GM19193 (cell line): ENCODE measurements around the gene PRC1.
A peak's percentile ranks its signal among the peaks of the same experiment; 100 is the strongest.

Experiments used
- POLR2A ChIP-seq: IDR thresholded peaks from 4 replicates; pipeline ENCODE4 v1.6.1; 2011; ENCODE audit not compliant: insufficient read depth, insufficient read length; ENCODE audit errors: extremely low read depth

PRC1 gene

DNA sequence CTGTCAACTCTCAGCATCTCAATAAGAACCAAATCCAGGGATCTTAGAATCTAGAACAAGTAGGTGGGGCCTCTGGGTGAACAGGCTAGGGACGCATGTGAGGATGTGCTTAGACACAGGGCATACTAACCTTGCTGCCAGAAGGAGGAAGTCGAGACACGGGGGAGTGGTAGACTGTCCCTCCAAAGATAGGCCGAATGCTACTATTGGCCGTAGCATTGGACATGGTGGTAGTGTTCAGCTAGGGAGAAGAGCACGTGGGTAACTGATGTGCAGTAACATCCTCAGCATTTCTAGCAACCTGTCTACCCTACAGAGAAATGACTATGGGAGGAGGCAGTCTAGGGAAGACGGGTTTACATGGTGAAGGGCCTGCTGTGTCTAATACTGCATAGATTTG lies 24.1 kb downstream of the PRC1 start:
- TF ChIP-seq POLR2A: no peak

DNA sequence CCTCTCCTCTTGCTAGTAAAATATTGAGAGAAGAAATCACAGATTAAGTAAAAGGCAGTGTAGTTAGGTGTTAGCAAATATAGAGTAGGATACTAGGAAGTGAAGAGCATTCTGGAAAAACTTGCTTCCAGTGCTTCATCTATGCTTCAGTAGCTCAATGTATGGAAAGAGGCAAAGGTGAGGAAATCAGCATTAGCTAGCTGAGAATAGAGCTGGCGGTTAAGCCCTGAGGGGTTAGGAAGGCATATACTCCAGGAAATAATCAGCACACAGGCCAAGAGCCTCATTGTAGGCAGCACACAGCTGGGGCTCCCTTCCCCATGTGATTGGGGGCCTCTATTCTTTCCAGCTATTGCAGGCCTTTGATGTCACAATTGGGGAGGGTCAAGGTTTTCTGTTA lies 25.9 kb downstream of the PRC1 start:
- TF ChIP-seq POLR2A: no peak

- TF ChIP-seq POLR2A: no peak
Observed at GRCh38 chr15:90967206-90967605, 27.1 kb downstream of the PRC1 start.

- TF ChIP-seq POLR2A: no peak
Observed at GRCh38 chr15:90966262-90966661, 28.1 kb downstream of the PRC1 start.

DNA sequence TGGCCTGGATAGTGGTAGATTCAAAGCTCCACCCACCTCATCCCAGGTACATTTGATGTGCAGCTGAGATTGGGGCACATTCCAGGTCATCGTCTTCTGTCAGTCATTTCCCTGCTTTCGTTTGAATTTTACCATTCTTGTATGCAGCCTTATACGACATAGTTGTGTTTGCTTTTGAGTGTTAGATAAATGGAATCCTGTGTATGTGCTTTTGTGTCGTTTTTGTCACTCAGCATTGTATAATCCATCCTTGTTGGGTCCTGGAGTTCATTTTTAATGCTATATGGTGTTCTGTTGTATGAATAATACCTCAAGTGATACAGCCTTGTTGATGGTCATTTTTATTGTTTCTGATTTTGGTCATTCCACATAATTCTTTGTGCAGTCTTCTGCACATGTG lies 32.3 kb downstream of the PRC1 start:
- TF ChIP-seq POLR2A: no peak

- no peak for TF ChIP-seq POLR2A
Observed at GRCh38 chr15:90960298-90961091, 33.8 kb downstream of the PRC1 start.

DNA sequence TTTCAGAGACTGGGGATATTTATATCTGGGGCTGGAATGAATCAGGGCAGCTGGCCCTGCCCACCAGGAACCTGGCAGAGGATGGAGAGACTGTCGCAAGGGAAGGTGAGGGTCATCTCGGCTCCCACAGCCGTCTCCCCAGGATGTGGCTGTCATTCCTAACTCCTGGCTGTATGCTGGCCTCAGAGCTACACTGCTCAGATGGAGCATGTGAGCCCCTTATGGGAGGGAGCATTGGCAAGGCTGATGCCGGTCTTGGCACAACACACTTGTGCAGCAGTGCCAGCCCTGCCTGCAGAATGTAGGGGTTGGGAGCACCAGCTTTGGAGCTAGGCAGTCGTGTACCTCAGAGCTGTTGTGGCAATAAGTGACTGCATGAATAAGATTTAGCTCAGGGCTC lies 34.4 kb downstream of the PRC1 start:
- no peak for TF ChIP-seq POLR2A

DNA sequence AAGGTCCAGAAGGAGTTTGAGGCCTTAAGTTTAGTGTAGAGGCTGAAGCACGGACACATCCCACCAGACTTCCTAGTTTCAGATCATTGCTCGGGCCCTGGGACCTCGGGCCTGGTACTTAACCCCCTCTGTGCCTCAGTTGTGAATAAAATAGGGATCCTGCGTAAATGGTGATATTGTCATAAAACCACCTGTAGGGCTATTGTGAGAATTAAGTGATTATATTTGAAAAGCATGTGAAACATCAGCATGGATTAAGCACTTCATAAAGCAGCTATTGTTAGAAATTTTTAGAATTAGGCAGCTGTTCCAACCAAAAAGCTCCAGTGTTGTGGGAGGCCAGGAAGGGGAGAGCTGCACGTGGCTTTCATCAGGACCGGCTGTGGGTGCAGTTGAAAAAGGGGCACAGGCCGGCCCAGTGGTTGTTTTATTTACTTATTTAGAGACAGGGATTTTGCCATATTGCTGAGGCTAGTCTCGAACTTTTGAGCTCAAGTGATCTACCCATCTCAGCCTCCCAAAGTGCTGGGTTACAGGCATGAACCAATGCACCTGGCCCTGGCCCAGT lies 35.2 kb downstream of the PRC1 start:
- TF ChIP-seq POLR2A: no peak

DNA sequence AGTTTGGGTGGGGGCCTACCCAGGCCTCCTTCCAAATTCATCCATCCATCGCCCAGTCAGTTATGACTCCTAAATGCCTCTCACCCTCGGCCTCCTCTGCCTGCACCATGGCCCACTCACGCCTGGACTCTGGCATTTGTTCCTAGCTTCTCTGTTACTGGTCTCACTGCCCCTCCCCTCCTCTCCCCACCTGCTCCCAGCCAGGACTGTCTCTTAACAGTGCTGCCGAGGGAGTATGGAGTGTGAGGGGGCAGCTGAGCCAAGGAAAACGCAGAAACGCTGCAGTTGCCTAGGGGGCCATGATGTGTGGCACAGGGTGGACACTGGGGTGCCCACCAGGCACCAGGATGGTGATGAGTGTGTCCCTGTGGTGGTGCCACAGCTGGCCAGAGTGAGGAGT lies 36.5 kb downstream of the PRC1 start:
- TF ChIP-seq POLR2A: no peak

- no peak for TF ChIP-seq POLR2A
Observed at GRCh38 chr15:90957031-90957790, 37.1 kb downstream of the PRC1 start.

- no peak for TF ChIP-seq POLR2A
Observed at GRCh38 chr15:90956274-90957030, 37.9 kb downstream of the PRC1 start.

DNA sequence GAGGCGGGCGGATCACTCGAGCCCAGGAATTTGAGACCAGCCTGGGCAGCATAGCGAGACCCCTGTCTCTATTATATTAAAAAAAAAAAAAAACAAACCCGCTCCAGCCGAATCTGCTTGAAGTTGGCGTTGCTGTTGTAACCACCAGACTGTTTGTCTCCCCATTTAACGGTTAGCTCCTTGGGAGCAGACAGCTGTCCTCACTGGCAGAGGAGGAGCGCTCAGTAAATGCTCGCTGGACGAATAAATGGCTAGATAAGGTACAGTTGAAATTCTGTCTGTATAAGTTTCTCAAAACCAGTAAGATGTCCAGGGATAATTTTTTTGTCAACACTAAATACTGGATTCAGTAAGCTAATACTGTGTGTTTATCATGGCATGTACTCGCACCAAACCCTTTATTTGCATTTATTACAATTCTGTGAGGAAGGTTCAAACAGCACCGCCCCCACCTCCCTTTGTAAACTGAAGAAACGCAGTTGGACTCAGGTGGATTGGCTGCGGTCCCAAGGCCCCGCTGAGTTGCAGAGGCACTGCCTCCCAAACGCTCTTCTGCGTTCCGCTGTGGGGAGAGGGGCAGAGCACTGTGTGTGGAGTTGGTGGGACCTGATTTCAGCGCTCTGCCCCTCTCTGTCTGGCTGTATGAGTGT lies 38.6 kb downstream of the PRC1 start:
- no peak for TF ChIP-seq POLR2A

- TF ChIP-seq POLR2A: peak; percentile 90
Observed at GRCh38 chr15:90954712-90955623, 39.4 kb downstream of the PRC1 start, which contains the start of gene RCCD1. TSS of gene RCCD1 (plus strand) at chr15:90954884. CDS start at chr15:90956735, 1,851 bp downstream.
